H9 (cell line): ENCODE data around the gene MOSMO. TPM values are rescaled to one million over a fixed set of nuclear protein-coding genes. Genes with fewer than 3 reads are reported as not detected.

Experiments
- DNase-seq: peaks from one replicate; pipeline ENCODE4 v3.0.0-alpha.2; 2017
- H2AFZ ChIP-seq: one replicate; pipeline ENCODE4 v1.6.1; 2013; ENCODE audit warnings: mild to moderate bottlenecking, low read length, control low read depth, moderate library complexity
- H2AK5ac ChIP-seq: 2 replicates; pipeline ENCODE4 v1.6.1; 2013; ENCODE audit warnings: low read length, control low read depth, mixed read lengths; ENCODE audit not compliant: insufficient read length
- H2BK120ac ChIP-seq: one replicate; pipeline ENCODE4 v1.6.1; 2013; ENCODE audit warnings: low read depth, mild to moderate bottlenecking, low read length, control low read depth, inconsistent platforms; ENCODE audit not compliant: poor library complexity, severe bottlenecking
- H2BK12ac ChIP-seq: 2 replicates; pipeline ENCODE4 v1.6.1; 2013; ENCODE audit warnings: low read length, control low read depth, mixed read lengths, low read depth; ENCODE audit not compliant: insufficient read length
- H2BK15ac ChIP-seq: 2 replicates; pipeline ENCODE4 v1.6.1; 2013; ENCODE audit warnings: low read depth, low read length, control low read depth
- H2BK20ac ChIP-seq: one replicate; pipeline ENCODE4 v1.6.1; 2013; ENCODE audit warnings: low read depth, mild to moderate bottlenecking, low read length, control low read depth, inconsistent platforms; ENCODE audit not compliant: poor library complexity, severe bottlenecking
- H2BK5ac ChIP-seq: 2 replicates; pipeline ENCODE4 v1.6.1; 2013; ENCODE audit warnings: low read length, control low read depth, mixed read lengths; ENCODE audit not compliant: insufficient read length
- H3K14ac ChIP-seq: 2 replicates; pipeline ENCODE4 v1.6.1; 2013; ENCODE audit warnings: low read length, control low read depth; ENCODE audit not compliant: insufficient read depth
- H3K18ac ChIP-seq: 2 replicates; pipeline ENCODE4 v1.6.1; 2013; ENCODE audit warnings: low read depth, mild to moderate bottlenecking, mixed read lengths, low read length, control low read depth; ENCODE audit not compliant: insufficient read length
- H3K23ac ChIP-seq: 2 replicates; pipeline ENCODE4 v1.6.1; 2013; ENCODE audit warnings: low read length, control low read depth, mixed read lengths, low read depth; ENCODE audit not compliant: insufficient read length
- H3K23me2 ChIP-seq: 2 replicates; pipeline ENCODE4 v1.6.1; 2013; ENCODE audit warnings: low read depth, mild to moderate bottlenecking, mixed read lengths, low read length, control low read depth; ENCODE audit not compliant: insufficient read length, poor library complexity, severe bottlenecking
- H3K27ac ChIP-seq: 2 replicates; pipeline ENCODE4 v1.5.1; 2013; ENCODE audit warnings: low read length, control low read depth, mixed read lengths, low read depth; ENCODE audit not compliant: insufficient read length
- H3K27me3 ChIP-seq: 2 replicates; pipeline ENCODE4 v1.6.1; 2013; ENCODE audit warnings: low read length, control low read depth, inconsistent platforms; ENCODE audit not compliant: insufficient read depth
- H3K4ac ChIP-seq: 2 replicates; pipeline ENCODE4 v1.6.1; 2013; ENCODE audit warnings: low read depth, mild to moderate bottlenecking, control low read depth, inconsistent platforms, low read length, moderate library complexity
- H3K4me1 ChIP-seq: 2 replicates; pipeline ENCODE4 v1.6.1; 2013; ENCODE audit warnings: low read length, control low read depth, inconsistent platforms; ENCODE audit not compliant: insufficient read depth
- H3K4me2 ChIP-seq: 2 replicates; pipeline ENCODE4 v1.6.1; 2013; ENCODE audit warnings: low read length, control low read depth, mixed read lengths; ENCODE audit not compliant: insufficient read length, insufficient read depth
- H3K56ac ChIP-seq: 2 replicates; pipeline ENCODE4 v1.6.1; 2013; ENCODE audit warnings: low read depth, mild to moderate bottlenecking, mixed read lengths, low read length, control low read depth; ENCODE audit not compliant: insufficient read length
- H3K79me1 ChIP-seq: 2 replicates; pipeline ENCODE4 v1.6.1; 2013; ENCODE audit warnings: low read depth, mild to moderate bottlenecking, moderate library complexity, low read length, control low read depth, inconsistent platforms; ENCODE audit not compliant: insufficient read depth, poor library complexity, severe bottlenecking
- H3K79me2 ChIP-seq: 2 replicates; pipeline ENCODE4 v1.6.1; 2013; ENCODE audit warnings: low read length, control low read depth, inconsistent platforms; ENCODE audit not compliant: insufficient read depth
- H3K9ac ChIP-seq: 2 replicates; pipeline ENCODE4 v1.6.1; 2013; ENCODE audit warnings: low read length, control low read depth, mixed read lengths; ENCODE audit not compliant: insufficient read length; ENCODE audit errors: extremely low read depth
- H3K9me3 ChIP-seq: one replicate; pipeline ENCODE4 v1.6.1; 2013; ENCODE audit warnings: low read depth, low read length, inconsistent platforms; ENCODE audit not compliant: control insufficient read depth
- H3T11ph ChIP-seq: one replicate; pipeline ENCODE4 v1.6.1; 2013; ENCODE audit warnings: mild to moderate bottlenecking, low read length, control low read depth, inconsistent platforms
- H4K20me1 ChIP-seq: one replicate; pipeline ENCODE4 v1.6.1; 2013; ENCODE audit not compliant: control insufficient read depth, insufficient read length, insufficient read depth
- H4K5ac ChIP-seq: 2 replicates; pipeline ENCODE4 v1.6.1; 2013; ENCODE audit warnings: low read depth, mild to moderate bottlenecking, mixed read lengths, low read length, control low read depth; ENCODE audit not compliant: insufficient read length
- H4K8ac ChIP-seq: replicated peaks from 2 replicates; pipeline ENCODE4 v1.6.1; 2013; ENCODE audit warnings: low read length, control low read depth, mixed read lengths, low read depth; ENCODE audit not compliant: insufficient read length
- H4K91ac ChIP-seq: 2 replicates; pipeline ENCODE4 v1.6.1; 2013; ENCODE audit warnings: low read depth, mild to moderate bottlenecking, moderate library complexity, mixed read lengths, low read length, control low read depth; ENCODE audit not compliant: insufficient read length
- H3K27ac Mint-ChIP-seq, 3 experiments: 2 replicates in 2 of 3; 3 replicates in 1 of 3; pipeline ENCODE4 v1.8.0; 2020 to 2021; ENCODE audit warnings: mixed read lengths in 3 of 3, mild to moderate bottlenecking in 1 of 3, moderate library complexity in 1 of 3
- H3K27me3 Mint-ChIP-seq: 2 replicates; pipeline ENCODE4 v1.8.0; 2021; ENCODE audit warnings: low read depth, mild to moderate bottlenecking, moderate library complexity, mixed read lengths
- H3K36me3 Mint-ChIP-seq, 3 experiments: 2 replicates in 2 of 3; 3 replicates in 1 of 3; pipeline ENCODE4 v1.8.0; 2020 to 2021; ENCODE audit warnings: low read depth in 3 of 3, mixed read lengths in 3 of 3; ENCODE audit not compliant: insufficient read depth in 1 of 3
- H3K4me1 Mint-ChIP-seq, 2 experiments: 2 replicates each; pipeline ENCODE4 v1.8.0; 2020; ENCODE audit warnings: mixed read lengths in 2 of 2
- H3K4me3 Mint-ChIP-seq, 2 experiments: 2 replicates in 1 of 2; 3 replicates in 1 of 2; pipeline ENCODE4 v1.8.0; 2020 to 2021; ENCODE audit warnings: mild to moderate bottlenecking in 2 of 2, mixed read lengths in 2 of 2, moderate library complexity in 1 of 2
- H3K9me3 Mint-ChIP-seq, 2 experiments: 2 replicates in 1 of 2; 3 replicates in 1 of 2; pipeline ENCODE4 v1.8.0; 2020; ENCODE audit warnings: mild to moderate bottlenecking in 2 of 2, mixed read lengths in 2 of 2, moderate library complexity in 1 of 2
- WGBS: extraction: QIAGEN DNeasy Blood & Tissue Kit; methylation state at CpG from one replicate; pipeline ENCODE4 v1.1.7; 2013; ENCODE audit warnings: missing lambda C conversion rate, low lambda C conversion rate, mixed read lengths; ENCODE audit not compliant: insufficient read length; ENCODE audit errors: extremely low coverage; 5-methylcytosine and 5-hydroxymethylcytosine counted together
- total RNA-seq: library from RNA; stranded (reverse); gene quantifications from 2 replicates; pipeline ENCODE4 v1.2.1, GENCODE V29; 2021
- TF ChIP-seq, protein P1 (sequence below): fragments of 200-600 bp; sonication (generic); conservative IDR thresholded peaks from 3 replicates; pipeline ENCODE4 v1.8.0; 2021; ENCODE audit warnings: antibody characterized with exemption, mild to moderate bottlenecking

Gene MOSMO
- total RNA-seq, 1 experiment from 2014 or later = 13.5 TPM

GRCh38 chr16:22120440-22120839 lies 112.5 kb downstream of the MOSMO start:
- DNase-seq = no peak
- no peaks in the 10 kb centered on the region for H4K20me1 ChIP-seq
- H3K27me3 ChIP-seq = no peaks in the 10 kb centered on the region
- H3K36me3 Mint-ChIP-seq = no peaks in the 10 kb centered on the region
- H2BK15ac ChIP-seq = no peak overlapping the region
- no peak overlapping the region for H3K18ac ChIP-seq
- H4K5ac ChIP-seq = no peak overlapping the region
- no peak overlapping the region for H3K14ac ChIP-seq
- no peak overlapping the region for H3K23ac ChIP-seq
- no peak overlapping the region; a peak in 1 of 7 replicates for H3K27ac Mint-ChIP-seq
- H2AK5ac ChIP-seq = no peak overlapping the region
- no peak overlapping the region for H4K8ac ChIP-seq
- H4K91ac ChIP-seq = no peak overlapping the region
- H3K9me3 ChIP-seq = no peaks in the 10 kb centered on the region
- H2AFZ ChIP-seq = no peak overlapping the region
- no peaks in the 10 kb centered on the region; a peak in 1 of 5 replicates for H3K9me3 Mint-ChIP-seq
- TF ChIP-seq, protein P1, sequence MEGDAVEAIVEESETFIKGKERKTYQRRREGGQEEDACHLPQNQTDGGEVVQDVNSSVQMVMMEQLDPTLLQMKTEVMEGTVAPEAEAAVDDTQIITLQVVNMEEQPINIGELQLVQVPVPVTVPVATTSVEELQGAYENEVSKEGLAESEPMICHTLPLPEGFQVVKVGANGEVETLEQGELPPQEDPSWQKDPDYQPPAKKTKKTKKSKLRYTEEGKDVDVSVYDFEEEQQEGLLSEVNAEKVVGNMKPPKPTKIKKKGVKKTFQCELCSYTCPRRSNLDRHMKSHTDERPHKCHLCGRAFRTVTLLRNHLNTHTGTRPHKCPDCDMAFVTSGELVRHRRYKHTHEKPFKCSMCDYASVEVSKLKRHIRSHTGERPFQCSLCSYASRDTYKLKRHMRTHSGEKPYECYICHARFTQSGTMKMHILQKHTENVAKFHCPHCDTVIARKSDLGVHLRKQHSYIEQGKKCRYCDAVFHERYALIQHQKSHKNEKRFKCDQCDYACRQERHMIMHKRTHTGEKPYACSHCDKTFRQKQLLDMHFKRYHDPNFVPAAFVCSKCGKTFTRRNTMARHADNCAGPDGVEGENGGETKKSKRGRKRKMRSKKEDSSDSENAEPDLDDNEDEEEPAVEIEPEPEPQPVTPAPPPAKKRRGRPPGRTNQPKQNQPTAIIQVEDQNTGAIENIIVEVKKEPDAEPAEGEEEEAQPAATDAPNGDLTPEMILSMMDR = peak; percentile 52
- no peak overlapping the region for H3K56ac ChIP-seq
- no CpG with 5 or more reads among the region's 3 CpGs for WGBS
- no peak overlapping the region for H3K4ac ChIP-seq
- no peaks in the 10 kb centered on the region for H3K23me2 ChIP-seq
- peaks cover 0 to 2% of the 10 kb centered on the region in 2 experiments; a peak in 1 of 4 replicates for H3K4me1 Mint-ChIP-seq
- H3K4me1 ChIP-seq = no peaks in the 10 kb centered on the region
- no peak overlapping the region for H2BK20ac ChIP-seq
- no peak overlapping the region for H2BK5ac ChIP-seq
- no peak overlapping the region for H3K4me3 Mint-ChIP-seq
- no peak overlapping the region for H2BK12ac ChIP-seq
- H3T11ph ChIP-seq = no peak overlapping the region
- H3K4me2 ChIP-seq = no peak overlapping the region
- H3K27me3 Mint-ChIP-seq = peaks cover 8% of the 10 kb centered on the region
- H3K27ac ChIP-seq = no peak overlapping the region
- no peak overlapping the region for H3K9ac ChIP-seq
- no peaks in the 10 kb centered on the region for H3K79me2 ChIP-seq
- H3K79me1 ChIP-seq = no peaks in the 10 kb centered on the region
- H2BK120ac ChIP-seq = no peak overlapping the region
